GM23338 (cell line): Measurements from ENCODE around the gene CHRM1.

ENCODE experiments used
- CTCF ChIP-seq, 2 experiments: fragments of 200-600 bp in 1 of 2; sonication (generic) in 1 of 2; conservative IDR thresholded peaks; 2 replicates each; pipeline versions ENCODE4 v1.5.1 to v1.6.1; 2016 to 2017; ENCODE audit warnings: antibody characterized with exemption in 2 of 2, low read depth in 2 of 2, mild to moderate bottlenecking in 2 of 2, moderate library complexity in 1 of 2
- EZH2 ChIP-seq: fragments of 200-600 bp; sonication (generic); IDR thresholded peaks from one replicate; pipeline ENCODE4 v1.8.0; 2017; ENCODE audit warnings: antibody characterized with exemption, mild to moderate bottlenecking, low read depth; ENCODE audit not compliant: unreplicated experiment
- JUNB ChIP-seq: IDR thresholded peaks from one replicate; pipeline ENCODE4 v1.6.1; 2016; ENCODE audit warnings: antibody characterized with exemption; ENCODE audit not compliant: unreplicated experiment
- POLR2AphosphoS5 ChIP-seq: IDR thresholded peaks from 2 replicates; pipeline ENCODE4 v1.6.1; 2016; ENCODE audit warnings: antibody characterized with exemption, low read depth
- REST ChIP-seq: IDR thresholded peaks from one replicate; pipeline ENCODE4 v1.6.1; 2018; ENCODE audit warnings: antibody characterized with exemption; ENCODE audit not compliant: unreplicated experiment
- STAT1 ChIP-seq: IDR thresholded peaks from one replicate; pipeline ENCODE4 v1.6.1; 2016; ENCODE audit warnings: antibody characterized with exemption; ENCODE audit not compliant: unreplicated experiment

DNA sequence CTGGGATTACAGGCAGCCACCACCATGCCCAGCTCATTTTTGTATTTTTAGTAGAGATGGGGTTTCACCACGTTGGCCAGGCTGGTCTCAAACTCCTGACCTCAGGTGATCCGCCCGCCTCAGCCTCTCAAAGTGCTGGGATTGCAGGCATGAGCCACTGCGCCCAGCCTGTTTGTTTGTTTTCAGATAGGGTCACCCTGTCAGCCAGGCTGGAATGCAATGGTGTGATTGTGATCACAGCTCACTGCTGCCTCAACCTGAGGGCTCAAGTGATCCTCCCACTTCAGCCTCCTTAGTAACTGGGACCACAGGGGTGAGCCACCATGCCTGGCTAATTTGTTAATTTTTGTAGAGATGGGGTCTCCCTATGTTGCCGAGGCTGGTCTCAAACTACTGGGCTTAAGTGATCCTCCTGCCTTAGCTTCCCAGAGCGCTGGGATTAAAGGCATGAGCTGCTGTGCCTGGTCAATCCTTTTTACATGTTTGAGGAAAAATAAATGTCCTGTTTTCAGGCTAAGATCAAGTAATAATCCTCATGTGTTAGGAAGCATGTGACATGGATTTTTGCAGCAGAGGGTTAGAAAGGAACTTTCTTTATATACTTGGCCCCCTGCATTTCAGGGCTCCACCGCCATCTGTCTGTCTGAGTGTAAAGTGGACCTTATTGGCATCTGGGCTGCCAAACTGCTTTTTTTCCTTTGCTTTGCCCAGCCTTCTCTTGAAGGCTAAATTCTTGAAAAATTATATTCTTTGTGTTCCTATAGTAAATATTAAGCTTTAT lies 45.3 kb downstream of the CHRM1 start:
- 0 out of 4 replicates have a peak, but pooled peaks of 1 of the 2 experiments have one; percentile 2 for TF ChIP-seq CTCF (conservative IDR thresholded peaks at IDR 0.05; ENCODE audit: low read depth in 2 of 2)
- no peak for TF ChIP-seq STAT1
- TF ChIP-seq REST, result no peak
- TF ChIP-seq POLR2AphosphoS5, result no peak
- TF ChIP-seq EZH2, result no peak
- no peak for TF ChIP-seq JUNB
